Prostate gland (tissue), 2 donors: ENCODE results near the gene KCNIP3. TPM values are rescaled to one million over a fixed set of nuclear protein-coding genes. Genes with fewer than 3 reads are reported as not detected.

Experiments used
- DNase-seq: peaks from one replicate; pipeline ENCODE4 v3.0.0-alpha.2; 2019; ENCODE audit warnings: low spot score
- H3K27ac ChIP-seq, 2 donors: fragments of 200-600 bp; sonication (generic); 2 replicates each; pipeline ENCODE4 v1.5.1; 2017 to 2019
- H3K27me3 ChIP-seq: fragments of 200-600 bp; sonication (generic); replicated peaks from 2 replicates; pipeline ENCODE4 v1.5.1; 2019; ENCODE audit not compliant: insufficient read depth
- H3K36me3 ChIP-seq, 2 donors: fragments of 200-600 bp; sonication (generic); 1 replicate in 1 of 2; 2 replicates in 1 of 2; pipeline versions ENCODE4 v1.5.1 to v1.8.1; 2017 to 2019
- H3K4me1 ChIP-seq: fragments of 200-600 bp; sonication (generic); replicated peaks from 2 replicates; pipeline ENCODE4 v1.5.1; 2019
- H3K4me3 ChIP-seq, 2 donors: fragments of 200-600 bp; sonication (generic); 2 replicates each; pipeline ENCODE4 v1.5.1; 2017 to 2019
- H3K9me3 ChIP-seq: fragments of 200-600 bp; sonication (generic); 2 replicates; pipeline ENCODE4 v1.5.1; 2017
- POLR2A ChIP-seq: fragments of 450-650 bp; IDR thresholded peaks from one replicate; pipeline ENCODE4 v1.6.1; 2016; ENCODE audit warnings: antibody characterized with exemption, mild to moderate bottlenecking
- POLR2AphosphoS5 ChIP-seq: sonication (generic); formaldehyde crosslinking; IDR thresholded peaks from one replicate; pipeline ENCODE4 v1.6.1; 2017; ENCODE audit warnings: antibody characterized with exemption
- WGBS: methylation state at CpG from one replicate; pipeline ENCODE4 v1.1.5; 2018; 5-methylcytosine and 5-hydroxymethylcytosine counted together
- intact Hi-C: fragments of 100-400 bp; cut with DNase I; formaldehyde crosslinking; loops from one replicate; pipeline ENCODE4 v1.14.2; 2022
- total RNA-seq, 2 donors: library from RNA; depleted of rRNA; stranded (reverse); fragments of >200 nt; gene quantifications; one replicate each; pipeline ENCODE4 v1.1.0, GENCODE V29; 2016
- TF ChIP-seq, protein P1 (sequence below), 4 experiments: fragments of 200-600 bp in 2 of 4; fragments of 450-650 bp in 2 of 4; sonication (generic) in 2 of 4; IDR thresholded peaks; 1 replicate in 3 of 4; 2 replicates in 1 of 4; pipeline ENCODE4 v1.5.1; 2016 to 2019; ENCODE audit warnings: antibody characterized with exemption in 4 of 4, mild to moderate bottlenecking in 2 of 4, moderate library complexity in 2 of 4

Gene KCNIP3
- total RNA-seq, 2 donors from 2014 or later, result 5.1 to 63.8 TPM

- intact Hi-C loops, result loop anchor here (10.0 kb wide), 1 partner anchor 117 kb away; no protein-coding TSS in a partner anchor
Observed at GRCh38 chr2:95311815-95312542, 14.8 kb downstream of the KCNIP3 start.

DNA sequence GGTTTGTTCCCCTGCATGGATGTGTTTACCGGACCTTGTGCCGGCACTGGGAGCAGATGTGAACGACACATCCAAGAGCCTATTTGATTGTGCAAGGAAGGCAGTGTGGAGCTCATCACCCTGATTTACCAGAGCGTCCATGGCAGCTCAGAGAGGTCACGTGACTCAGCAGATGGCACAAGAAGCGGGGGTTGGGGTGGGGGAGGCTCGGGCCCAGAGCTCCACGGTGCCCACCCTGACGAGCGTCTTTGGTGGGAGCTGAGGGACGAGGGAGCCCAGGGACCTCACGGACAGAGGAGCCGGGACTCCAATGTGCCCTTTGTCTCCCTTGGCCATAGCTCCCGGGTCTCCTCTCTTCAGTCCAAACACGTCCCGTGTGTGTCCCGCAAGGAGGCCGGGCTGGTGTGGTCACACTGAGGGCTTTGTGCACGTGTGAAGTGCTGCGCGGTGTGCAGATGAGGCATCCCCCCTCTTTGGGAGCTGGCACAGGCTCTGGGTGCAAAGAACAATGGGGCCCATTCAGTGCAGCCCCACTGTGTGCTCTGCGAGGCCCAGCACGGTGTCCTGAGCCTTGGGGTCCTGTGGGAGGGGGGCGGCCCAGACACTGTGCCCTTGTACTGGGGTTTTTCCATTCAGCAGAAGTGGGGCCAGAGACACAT lies 15.5 kb downstream of the KCNIP3 start:
- H3K4me3 ChIP-seq, result no peak overlapping the region
- TF ChIP-seq POLR2A (no peak), POLR2AphosphoS5 (no peak)
- TF ChIP-seq, protein P1, sequence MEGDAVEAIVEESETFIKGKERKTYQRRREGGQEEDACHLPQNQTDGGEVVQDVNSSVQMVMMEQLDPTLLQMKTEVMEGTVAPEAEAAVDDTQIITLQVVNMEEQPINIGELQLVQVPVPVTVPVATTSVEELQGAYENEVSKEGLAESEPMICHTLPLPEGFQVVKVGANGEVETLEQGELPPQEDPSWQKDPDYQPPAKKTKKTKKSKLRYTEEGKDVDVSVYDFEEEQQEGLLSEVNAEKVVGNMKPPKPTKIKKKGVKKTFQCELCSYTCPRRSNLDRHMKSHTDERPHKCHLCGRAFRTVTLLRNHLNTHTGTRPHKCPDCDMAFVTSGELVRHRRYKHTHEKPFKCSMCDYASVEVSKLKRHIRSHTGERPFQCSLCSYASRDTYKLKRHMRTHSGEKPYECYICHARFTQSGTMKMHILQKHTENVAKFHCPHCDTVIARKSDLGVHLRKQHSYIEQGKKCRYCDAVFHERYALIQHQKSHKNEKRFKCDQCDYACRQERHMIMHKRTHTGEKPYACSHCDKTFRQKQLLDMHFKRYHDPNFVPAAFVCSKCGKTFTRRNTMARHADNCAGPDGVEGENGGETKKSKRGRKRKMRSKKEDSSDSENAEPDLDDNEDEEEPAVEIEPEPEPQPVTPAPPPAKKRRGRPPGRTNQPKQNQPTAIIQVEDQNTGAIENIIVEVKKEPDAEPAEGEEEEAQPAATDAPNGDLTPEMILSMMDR (IDR thresholded peaks at IDR 0.05), result no peak
- H3K36me3 ChIP-seq, result no peaks in the 10 kb centered on the region
- H3K9me3 ChIP-seq, result no peaks in the 10 kb centered on the region
- no peaks in the 10 kb centered on the region for H3K27me3 ChIP-seq
- no peak for DNase-seq
- 87% methylated on average over 24 of the region's 24 CpGs for WGBS
- no peaks in the 10 kb centered on the region for H3K4me1 ChIP-seq
- H3K27ac ChIP-seq, result no peak overlapping the region
- intact Hi-C loops, result loop anchor here (10.0 kb wide), 1 partner anchor 118 kb away; no protein-coding TSS in a partner anchor

More at GRCh38 chr2:95311815-95312542, 14.8 kb downstream of the KCNIP3 start:
- H3K27ac ChIP-seq, result no peak overlapping the region
- no peaks in the 10 kb centered on the region for H3K9me3 ChIP-seq
- 83% methylated on average over 26 of the region's 26 CpGs for WGBS
- no peaks in the 10 kb centered on the region for H3K36me3 ChIP-seq
- no peak overlapping the region for H3K4me3 ChIP-seq
- DNase-seq, result no peak
- no peaks in the 10 kb centered on the region for H3K4me1 ChIP-seq
- no peaks in the 10 kb centered on the region for H3K27me3 ChIP-seq
- TF ChIP-seq POLR2AphosphoS5, result no peak
- TF ChIP-seq, protein P1 (IDR thresholded peaks at IDR 0.05), result no peak
- no peak for TF ChIP-seq POLR2A

GRCh38 chr2:95313296-95314131 lies 16.4 kb downstream of the KCNIP3 start:
- no peak for TF ChIP-seq POLR2A
- TF ChIP-seq, protein P1 (IDR thresholded peaks at IDR 0.05), result no peak
- no peak for TF ChIP-seq POLR2AphosphoS5
- no peak for DNase-seq
- H3K27me3 ChIP-seq, result no peaks in the 10 kb centered on the region

DNA sequence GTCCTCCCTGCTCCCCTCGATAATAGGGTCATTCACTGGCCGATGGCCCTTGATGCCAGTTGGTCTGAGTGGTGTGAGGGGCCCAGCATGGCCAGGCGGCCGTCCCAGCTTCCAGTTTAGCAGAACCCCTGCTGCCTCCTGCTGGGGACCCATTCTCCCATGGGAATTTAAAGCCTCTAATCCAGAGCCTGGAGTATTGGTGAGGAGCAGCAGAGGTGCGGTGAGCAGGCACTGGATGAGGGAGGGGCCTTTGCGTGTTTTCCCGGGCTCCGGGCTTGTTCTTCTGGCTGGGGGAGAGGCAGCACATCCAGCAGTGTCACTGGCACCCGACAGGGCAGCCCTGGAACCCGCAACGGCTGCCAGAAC lies 17.4 kb downstream of the KCNIP3 start:
- WGBS, result 84% methylated on average over 11 of the region's 11 CpGs
- intact Hi-C loops, result loop anchor here (10.0 kb wide), 1 partner anchor 120 kb away; no protein-coding TSS in a partner anchor
- no peaks in the 10 kb centered on the region for H3K9me3 ChIP-seq

More at GRCh38 chr2:95313296-95314131, 16.4 kb downstream of the KCNIP3 start:
- WGBS, result 71% methylated on average over 15 of the region's 16 CpGs
- Histone ChIP-seq H3K27ac (no peak overlapping the region), H3K9me3 (no peaks in the 10 kb centered on the region), H3K4me1 (no peaks in the 10 kb centered on the region), H3K36me3 (no peaks in the 10 kb centered on the region), H3K4me3 (no peak overlapping the region)
- intact Hi-C loops, result loop anchor here (10.0 kb wide), 1 partner anchor 119 kb away; no protein-coding TSS in a partner anchor

More for the DNA sequence above, 17.4 kb downstream of the KCNIP3 start:
- TF ChIP-seq, protein P1 (IDR thresholded peaks at IDR 0.05), result no peak
- TF ChIP-seq POLR2AphosphoS5 (no peak), POLR2A (no peak)
- Histone ChIP-seq H3K4me1 (no peaks in the 10 kb centered on the region), H3K36me3 (no peaks in the 10 kb centered on the region), H3K27ac (no peak overlapping the region), H3K4me3 (no peak overlapping the region), H3K27me3 (no peaks in the 10 kb centered on the region)
- DNase-seq, result no peak
